Astrocyte (in vitro differentiated cells and primary cell): Measurements from ENCODE around the gene PDGFD.

Source experiments
- EZH2 ChIP-seq: IDR thresholded peaks from 2 replicates; pipeline ENCODE4 v1.6.1; 2012; ENCODE audit warnings: mild to moderate bottlenecking, low read length, inconsistent platforms; ENCODE audit not compliant: insufficient read depth
- TF ChIP-seq, protein P1 (sequence below): IDR thresholded peaks from 2 replicates; pipeline ENCODE4 v1.5.1; 2011; ENCODE audit warnings: low read depth, mild to moderate bottlenecking, inconsistent platforms, low read length, moderate library complexity; ENCODE audit not compliant: insufficient read depth

DNA sequence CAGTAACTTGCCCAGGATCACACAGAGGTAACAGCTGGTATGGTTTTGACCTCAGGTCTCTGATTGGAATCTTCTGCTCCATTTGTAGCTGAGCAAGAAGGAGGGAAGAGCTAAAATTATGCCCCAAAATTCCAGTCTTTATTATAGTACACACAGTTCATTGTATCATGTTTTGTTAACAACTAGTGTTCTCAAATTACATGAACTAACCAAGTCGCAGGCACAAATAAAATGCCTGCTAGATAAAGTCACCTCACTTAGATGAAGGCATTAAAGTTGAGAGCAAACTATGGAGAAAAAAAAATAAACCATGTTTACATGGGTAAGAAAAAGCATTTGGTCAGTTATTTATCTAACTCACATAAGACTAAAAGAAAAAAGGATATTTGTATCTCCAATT lies 58.8 kb downstream of the PDGFD start:
- TF ChIP-seq, protein P1, sequence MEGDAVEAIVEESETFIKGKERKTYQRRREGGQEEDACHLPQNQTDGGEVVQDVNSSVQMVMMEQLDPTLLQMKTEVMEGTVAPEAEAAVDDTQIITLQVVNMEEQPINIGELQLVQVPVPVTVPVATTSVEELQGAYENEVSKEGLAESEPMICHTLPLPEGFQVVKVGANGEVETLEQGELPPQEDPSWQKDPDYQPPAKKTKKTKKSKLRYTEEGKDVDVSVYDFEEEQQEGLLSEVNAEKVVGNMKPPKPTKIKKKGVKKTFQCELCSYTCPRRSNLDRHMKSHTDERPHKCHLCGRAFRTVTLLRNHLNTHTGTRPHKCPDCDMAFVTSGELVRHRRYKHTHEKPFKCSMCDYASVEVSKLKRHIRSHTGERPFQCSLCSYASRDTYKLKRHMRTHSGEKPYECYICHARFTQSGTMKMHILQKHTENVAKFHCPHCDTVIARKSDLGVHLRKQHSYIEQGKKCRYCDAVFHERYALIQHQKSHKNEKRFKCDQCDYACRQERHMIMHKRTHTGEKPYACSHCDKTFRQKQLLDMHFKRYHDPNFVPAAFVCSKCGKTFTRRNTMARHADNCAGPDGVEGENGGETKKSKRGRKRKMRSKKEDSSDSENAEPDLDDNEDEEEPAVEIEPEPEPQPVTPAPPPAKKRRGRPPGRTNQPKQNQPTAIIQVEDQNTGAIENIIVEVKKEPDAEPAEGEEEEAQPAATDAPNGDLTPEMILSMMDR: no peak
- no peak for TF ChIP-seq EZH2
